K562 (cell line): ENCODE data around the gene ARHGAP22. TPM values are rescaled to one million over a fixed set of nuclear protein-coding genes. Genes with fewer than 3 reads are reported as not detected.
A peak's percentile ranks its signal among the peaks of the same experiment; 100 is the strongest.

ENCODE experiments used
- C11orf30 ChIP-seq: fragments of 450-650 bp; IDR thresholded peaks from 2 replicates; pipeline ENCODE4 v1.6.1; 2016; ENCODE audit warnings: low read depth, mild to moderate bottlenecking
- FOXM1 ChIP-seq, 2 experiments: fragments of 450-650 bp in 1 of 2; sonication (generic) in 1 of 2; formaldehyde crosslinking in 1 of 2; IDR thresholded peaks; 2 replicates each; pipeline versions ENCODE4 v1.6.1 to v1.9.0; 2017 to 2022; ENCODE audit warnings: low read depth in 2 of 2, mild to moderate bottlenecking in 2 of 2, missing genetic modification reagents in 1 of 2, moderate library complexity in 1 of 2
- MYC ChIP-seq, 2 experiments: fragments of 250-450 bp in 1 of 2; sonication (Bioruptor Pico) in 1 of 2; IDR thresholded peaks; 2 replicates each; pipeline versions ENCODE4 v1.5.1 to v1.6.1; 2012 to 2021; ENCODE audit warnings: low read depth in 2 of 2, borderline replicate concordance in 1 of 2, improper control_type of control experiment in 1 of 2, low read length in 1 of 2, mild to moderate bottlenecking in 1 of 2, moderate library complexity in 1 of 2
- RBBP5 ChIP-seq: fragments of 200-600 bp; sonication (generic); IDR thresholded peaks from 2 replicates; pipeline ENCODE4 v1.6.1; 2012; ENCODE audit warnings: borderline replicate concordance, mild to moderate bottlenecking, low read length, control low read depth, inconsistent platforms; ENCODE audit not compliant: insufficient read depth, poor library complexity, severe bottlenecking
- ZNF23 ChIP-seq: fragments of 250-450 bp; sonication (Bioruptor Pico); IDR thresholded peaks from 2 replicates; pipeline ENCODE4 v1.4.0; 2020; ENCODE audit warnings: mild to moderate bottlenecking
- ZNF274 ChIP-seq: IDR thresholded peaks from 2 replicates; pipeline ENCODE4 v1.6.1; 2011; ENCODE audit warnings: low read depth, mild to moderate bottlenecking, low read length, moderate library complexity, borderline replicate concordance
- ZNF586 ChIP-seq: fragments of 450-650 bp; formaldehyde crosslinking; conservative IDR thresholded peaks from 2 replicates; pipeline ENCODE4 v1.4.0; 2020; ENCODE audit warnings: mild to moderate bottlenecking, moderate library complexity
- ZNF589 ChIP-seq: fragments of 200-800 bp; sonication (Bioruptor generic); IDR thresholded peaks from 2 replicates; pipeline ENCODE4 v1.6.1; 2016; ENCODE audit warnings: low read depth, missing genetic modification characterization, missing compliant biosample characterization
- polyA plus RNA-seq, 8 experiments: library from polyadenylated mRNA; depleted of rRNA in 4 of 8; stranded (reverse) in 5 of 8; unstranded in 3 of 8; fragments of >200 nt; fragmentation: Nextera tagmentation in 2 of 8; fragmentation: Illumina TruSeq in 1 of 8; extraction: Ambion mirVana in 2 of 8; extraction: Trizol in 1 of 8; gene quantifications; 2 replicates each; pipeline versions ENCODE4 v1.2.1 to v1.2.3, GENCODE V29; 2011 to 2014; ENCODE audit warnings: inconsistent platforms in 1 of 8, missing spikeins in 1 of 8
- total RNA-seq, 7 experiments: library from RNA; depleted of rRNA in 6 of 7; stranded (reverse); fragments of >200 nt in 6 of 7; fragmentation: Illumina TruSeq in 2 of 7; extraction: Trizol in 2 of 7; gene quantifications; 2 replicates each; pipeline versions ENCODE4 v1.2.1 to v1.2.3, GENCODE V29; 2011 to 2021; ENCODE audit warnings: low replicate concordance in 1 of 7
- TF ChIP-seq, protein P1 (sequence below), 2 experiments: IDR thresholded peaks; 2 replicates each; pipeline ENCODE4 v1.6.1; 2012; ENCODE audit warnings: improper control_type of control experiment in 2 of 2, low read depth in 2 of 2, low read length in 2 of 2, borderline replicate concordance in 1 of 2
- TF ChIP-seq, protein P2 (sequence below): fragments of 250-450 bp; sonication (Bioruptor Pico); IDR thresholded peaks from 2 replicates; pipeline ENCODE4 v1.8.0; 2021; ENCODE audit warnings: mild to moderate bottlenecking, moderate library complexity
- TF ChIP-seq, protein P3 (sequence below): fragments of 450-650 bp; conservative IDR thresholded peaks from 2 replicates; pipeline ENCODE4 v1.6.1; 2016; ENCODE audit warnings: missing genetic modification characterization, low read depth, mild to moderate bottlenecking, control low read depth, missing compliant biosample characterization
- TF ChIP-seq, protein P4 (sequence below): fragments of 250-450 bp; sonication (Bioruptor Pico); IDR thresholded peaks from 2 replicates; pipeline ENCODE4 v1.5.0; 2020; ENCODE audit warnings: mild to moderate bottlenecking, borderline replicate concordance
- TF ChIP-seq, protein P5 (sequence below): IDR thresholded peaks from 2 replicates; pipeline ENCODE4 v1.6.1; 2012; ENCODE audit warnings: low read depth, low read length, improper control_type of control experiment, borderline replicate concordance

ARHGAP22 gene
- total and polyA plus RNA-seq, 9 of the 15 experiments (the other 6 are each of a cell fraction or from before 2014, with no cell fraction given): 1.3 to 28.1 (median 12.7) TPM

DNA sequence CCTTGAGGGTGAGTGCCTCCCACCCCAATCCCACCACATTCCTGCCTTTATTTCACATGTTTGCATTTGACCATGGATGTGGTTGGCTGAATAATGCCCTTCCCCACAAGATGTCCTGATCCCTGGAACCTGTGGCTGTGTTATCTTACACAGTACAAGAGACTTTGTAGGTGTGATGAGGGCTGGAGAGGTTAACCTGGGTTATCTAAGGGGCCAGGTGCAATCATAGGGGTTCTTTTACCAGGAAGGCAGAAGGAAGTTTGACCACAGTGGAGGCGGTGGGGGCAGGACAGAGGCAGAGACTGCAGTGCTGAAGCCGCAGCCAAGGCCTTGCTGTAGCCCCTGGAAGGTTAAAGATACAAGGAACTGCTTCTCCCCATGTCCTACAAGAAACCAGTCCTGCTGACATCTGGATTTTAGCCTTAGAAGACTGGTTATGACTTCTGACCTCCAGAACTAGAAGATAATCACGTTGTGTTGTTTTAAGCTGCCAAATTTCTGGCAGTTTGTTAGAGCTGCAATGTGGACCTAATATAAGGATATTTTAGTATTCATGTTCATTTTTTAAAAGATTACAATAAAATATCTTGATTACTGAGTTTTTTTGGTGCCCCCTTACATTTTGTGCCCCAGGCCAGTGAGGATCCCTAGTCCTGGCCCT lies 136.6 kb downstream of the ARHGAP22 start (continued):
- TF ChIP-seq, protein P1, sequence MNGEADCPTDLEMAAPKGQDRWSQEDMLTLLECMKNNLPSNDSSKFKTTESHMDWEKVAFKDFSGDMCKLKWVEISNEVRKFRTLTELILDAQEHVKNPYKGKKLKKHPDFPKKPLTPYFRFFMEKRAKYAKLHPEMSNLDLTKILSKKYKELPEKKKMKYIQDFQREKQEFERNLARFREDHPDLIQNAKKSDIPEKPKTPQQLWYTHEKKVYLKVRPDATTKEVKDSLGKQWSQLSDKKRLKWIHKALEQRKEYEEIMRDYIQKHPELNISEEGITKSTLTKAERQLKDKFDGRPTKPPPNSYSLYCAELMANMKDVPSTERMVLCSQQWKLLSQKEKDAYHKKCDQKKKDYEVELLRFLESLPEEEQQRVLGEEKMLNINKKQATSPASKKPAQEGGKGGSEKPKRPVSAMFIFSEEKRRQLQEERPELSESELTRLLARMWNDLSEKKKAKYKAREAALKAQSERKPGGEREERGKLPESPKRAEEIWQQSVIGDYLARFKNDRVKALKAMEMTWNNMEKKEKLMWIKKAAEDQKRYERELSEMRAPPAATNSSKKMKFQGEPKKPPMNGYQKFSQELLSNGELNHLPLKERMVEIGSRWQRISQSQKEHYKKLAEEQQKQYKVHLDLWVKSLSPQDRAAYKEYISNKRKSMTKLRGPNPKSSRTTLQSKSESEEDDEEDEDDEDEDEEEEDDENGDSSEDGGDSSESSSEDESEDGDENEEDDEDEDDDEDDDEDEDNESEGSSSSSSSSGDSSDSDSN (IDR thresholded peaks at IDR 0.05; ENCODE audit: borderline replicate concordance in 1 of 2, low read depth in 2 of 2, low read length in 2 of 2): 0 out of 4 replicates have a peak, but pooled peaks of 1 of the 2 experiments have one; percentile 39
- TF ChIP-seq, protein P2, sequence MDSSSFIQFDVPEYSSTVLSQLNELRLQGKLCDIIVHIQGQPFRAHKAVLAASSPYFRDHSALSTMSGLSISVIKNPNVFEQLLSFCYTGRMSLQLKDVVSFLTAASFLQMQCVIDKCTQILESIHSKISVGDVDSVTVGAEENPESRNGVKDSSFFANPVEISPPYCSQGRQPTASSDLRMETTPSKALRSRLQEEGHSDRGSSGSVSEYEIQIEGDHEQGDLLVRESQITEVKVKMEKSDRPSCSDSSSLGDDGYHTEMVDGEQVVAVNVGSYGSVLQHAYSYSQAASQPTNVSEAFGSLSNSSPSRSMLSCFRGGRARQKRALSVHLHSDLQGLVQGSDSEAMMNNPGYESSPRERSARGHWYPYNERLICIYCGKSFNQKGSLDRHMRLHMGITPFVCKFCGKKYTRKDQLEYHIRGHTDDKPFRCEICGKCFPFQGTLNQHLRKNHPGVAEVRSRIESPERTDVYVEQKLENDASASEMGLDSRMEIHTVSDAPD (CRISPR knock-in tag): peak; percentile 58; the same call in 1 of the 2 replicates
- no peak for TF ChIP-seq MYC (IDR thresholded peaks at IDR 0.05; ENCODE audit: low read depth, low read length)
- no peak for TF ChIP-seq MYC (CRISPR knock-in tag; IDR thresholded peaks at IDR 0.05; ENCODE audit: borderline replicate concordance, low read depth)
- peak; percentile 58 for TF ChIP-seq RBBP5
- no peak for TF ChIP-seq ZNF23 (CRISPR knock-in tag)
- TF ChIP-seq ZNF586 (CRISPR knock-in tag): 0 out of 2 replicates have a peak, but pooled peaks have one; percentile 12
- no peak for TF ChIP-seq C11orf30
- peak; percentile 57; the same call in 1 of the 2 replicates for TF ChIP-seq FOXM1 (IDR thresholded peaks at IDR 0.05; ENCODE audit: low read depth)
- TF ChIP-seq FOXM1 (CRISPR knock-in tag; IDR thresholded peaks at IDR 0.05; ENCODE audit: low read depth): no peak
- TF ChIP-seq, protein P3, sequence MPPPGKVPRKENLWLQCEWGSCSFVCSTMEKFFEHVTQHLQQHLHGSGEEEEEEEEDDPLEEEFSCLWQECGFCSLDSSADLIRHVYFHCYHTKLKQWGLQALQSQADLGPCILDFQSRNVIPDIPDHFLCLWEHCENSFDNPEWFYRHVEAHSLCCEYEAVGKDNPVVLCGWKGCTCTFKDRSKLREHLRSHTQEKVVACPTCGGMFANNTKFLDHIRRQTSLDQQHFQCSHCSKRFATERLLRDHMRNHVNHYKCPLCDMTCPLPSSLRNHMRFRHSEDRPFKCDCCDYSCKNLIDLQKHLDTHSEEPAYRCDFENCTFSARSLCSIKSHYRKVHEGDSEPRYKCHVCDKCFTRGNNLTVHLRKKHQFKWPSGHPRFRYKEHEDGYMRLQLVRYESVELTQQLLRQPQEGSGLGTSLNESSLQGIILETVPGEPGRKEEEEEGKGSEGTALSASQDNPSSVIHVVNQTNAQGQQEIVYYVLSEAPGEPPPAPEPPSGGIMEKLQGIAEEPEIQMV (tag): no peak
- TF ChIP-seq, protein P4, sequence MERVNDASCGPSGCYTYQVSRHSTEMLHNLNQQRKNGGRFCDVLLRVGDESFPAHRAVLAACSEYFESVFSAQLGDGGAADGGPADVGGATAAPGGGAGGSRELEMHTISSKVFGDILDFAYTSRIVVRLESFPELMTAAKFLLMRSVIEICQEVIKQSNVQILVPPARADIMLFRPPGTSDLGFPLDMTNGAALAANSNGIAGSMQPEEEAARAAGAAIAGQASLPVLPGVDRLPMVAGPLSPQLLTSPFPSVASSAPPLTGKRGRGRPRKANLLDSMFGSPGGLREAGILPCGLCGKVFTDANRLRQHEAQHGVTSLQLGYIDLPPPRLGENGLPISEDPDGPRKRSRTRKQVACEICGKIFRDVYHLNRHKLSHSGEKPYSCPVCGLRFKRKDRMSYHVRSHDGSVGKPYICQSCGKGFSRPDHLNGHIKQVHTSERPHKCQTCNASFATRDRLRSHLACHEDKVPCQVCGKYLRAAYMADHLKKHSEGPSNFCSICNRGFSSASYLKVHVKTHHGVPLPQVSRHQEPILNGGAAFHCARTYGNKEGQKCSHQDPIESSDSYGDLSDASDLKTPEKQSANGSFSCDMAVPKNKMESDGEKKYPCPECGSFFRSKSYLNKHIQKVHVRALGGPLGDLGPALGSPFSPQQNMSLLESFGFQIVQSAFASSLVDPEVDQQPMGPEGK (CRISPR knock-in tag): no peak
- TF ChIP-seq ZNF589 (CRISPR knock-in tag): 0 out of 2 replicates have a peak, but pooled peaks have one; percentile 24
- TF ChIP-seq, protein P5, sequence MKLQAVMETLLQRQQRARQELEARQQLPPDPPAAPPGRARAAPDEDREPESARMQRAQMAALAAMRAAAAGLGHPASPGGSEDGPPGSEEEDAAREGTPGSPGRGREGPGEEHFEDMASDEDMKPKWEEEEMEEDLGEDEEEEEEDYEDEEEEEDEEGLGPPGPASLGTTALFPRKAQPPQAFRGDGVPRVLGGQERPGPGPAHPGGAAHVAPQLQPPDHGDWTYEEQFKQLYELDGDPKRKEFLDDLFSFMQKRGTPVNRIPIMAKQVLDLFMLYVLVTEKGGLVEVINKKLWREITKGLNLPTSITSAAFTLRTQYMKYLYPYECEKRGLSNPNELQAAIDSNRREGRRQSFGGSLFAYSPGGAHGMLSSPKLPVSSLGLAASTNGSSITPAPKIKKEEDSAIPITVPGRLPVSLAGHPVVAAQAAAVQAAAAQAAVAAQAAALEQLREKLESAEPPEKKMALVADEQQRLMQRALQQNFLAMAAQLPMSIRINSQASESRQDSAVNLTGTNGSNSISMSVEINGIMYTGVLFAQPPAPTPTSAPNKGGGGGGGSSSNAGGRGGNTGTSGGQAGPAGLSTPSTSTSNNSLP: no peak
- TF ChIP-seq ZNF274: no peak
